ENCODE data around the gene WLS.

DNA sequence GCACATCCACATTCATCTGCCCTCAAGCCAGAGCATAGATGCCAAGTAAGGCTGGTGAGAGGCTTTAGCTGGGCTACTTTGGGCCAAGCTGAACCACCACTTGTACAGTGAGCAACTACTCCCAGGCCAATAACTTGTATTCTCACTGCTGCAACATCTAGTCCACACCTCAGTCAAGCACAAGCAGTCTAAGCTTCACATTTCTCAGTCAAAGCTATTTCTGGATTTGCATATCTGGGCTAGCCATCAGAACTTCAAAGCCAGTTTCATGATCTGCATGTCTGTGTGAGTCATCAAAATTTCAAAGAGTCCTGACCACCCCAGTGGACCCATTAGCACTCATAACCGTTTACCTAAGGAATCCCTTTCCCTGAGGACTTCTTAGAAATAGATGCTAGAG is 104.2 kb downstream of the WLS start:
- TF ChIP-seq, protein P1, sequence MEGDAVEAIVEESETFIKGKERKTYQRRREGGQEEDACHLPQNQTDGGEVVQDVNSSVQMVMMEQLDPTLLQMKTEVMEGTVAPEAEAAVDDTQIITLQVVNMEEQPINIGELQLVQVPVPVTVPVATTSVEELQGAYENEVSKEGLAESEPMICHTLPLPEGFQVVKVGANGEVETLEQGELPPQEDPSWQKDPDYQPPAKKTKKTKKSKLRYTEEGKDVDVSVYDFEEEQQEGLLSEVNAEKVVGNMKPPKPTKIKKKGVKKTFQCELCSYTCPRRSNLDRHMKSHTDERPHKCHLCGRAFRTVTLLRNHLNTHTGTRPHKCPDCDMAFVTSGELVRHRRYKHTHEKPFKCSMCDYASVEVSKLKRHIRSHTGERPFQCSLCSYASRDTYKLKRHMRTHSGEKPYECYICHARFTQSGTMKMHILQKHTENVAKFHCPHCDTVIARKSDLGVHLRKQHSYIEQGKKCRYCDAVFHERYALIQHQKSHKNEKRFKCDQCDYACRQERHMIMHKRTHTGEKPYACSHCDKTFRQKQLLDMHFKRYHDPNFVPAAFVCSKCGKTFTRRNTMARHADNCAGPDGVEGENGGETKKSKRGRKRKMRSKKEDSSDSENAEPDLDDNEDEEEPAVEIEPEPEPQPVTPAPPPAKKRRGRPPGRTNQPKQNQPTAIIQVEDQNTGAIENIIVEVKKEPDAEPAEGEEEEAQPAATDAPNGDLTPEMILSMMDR (IDR thresholded peaks at IDR 0.05), result no peak
- no peak for TF ChIP-seq POLR2A (IDR thresholded peaks at IDR 0.05)
- no peak for TF ChIP-seq POLR2AphosphoS5 (IDR thresholded peaks at IDR 0.05)
